PC-3 (cell line): ENCODE results near the gene LINGO3. TPM values are rescaled to one million over a fixed set of nuclear protein-coding genes. Genes with fewer than 3 reads are reported as not detected.

Experiments
- ATAC-seq: fragments of 200-7000 bp; cut with Tn5 transposase; 2 replicates; pipeline ENCODE4 v1.9.1; 2020; ENCODE audit warnings: mild to moderate bottlenecking, moderate library complexity
- BruUV-seq: library from RNA; stranded (reverse); fragments of 400-500 nt; replicated peaks from 2 replicates; lab custom pipeline; 2021; lab: Mats Ljungman, UMichigan
- CTCF ChIA-PET: fragments of 300-600 bp; sonication (Branson Sonifier 250); formaldehyde crosslinking; loops from one replicate; lab custom pipeline; 2022; ENCODE audit warnings: antibody characterized with exemption; lab: Charles Lee
- POLR2A ChIA-PET: fragments of 300-600 bp; sonication (Branson Sonifier 250); formaldehyde crosslinking; loops from one replicate; lab custom pipeline; 2022; ENCODE audit warnings: antibody characterized with exemption; ENCODE audit not compliant: unreplicated experiment; lab: Charles Lee
- DNase-seq: peaks from one replicate; pipeline ENCODE4 v3.0.0-alpha.2; 2015
- H2AFZ ChIP-seq: fragments of 300-600 bp; sonication (generic); 2 replicates; pipeline ENCODE4 v1.6.0; 2016; ENCODE audit warnings: antibody characterized with exemption, low read length
- H3F3A ChIP-seq: fragments of 300-600 bp; sonication (generic); one replicate; pipeline ENCODE4 v1.6.0; 2017; ENCODE audit warnings: antibody characterized with exemption, low read length, control low read depth, mild to moderate bottlenecking; ENCODE audit not compliant: unreplicated experiment
- H3K27ac ChIP-seq: fragments of 300-600 bp; sonication (generic); 2 replicates; pipeline ENCODE4 v1.5.1; 2016; ENCODE audit warnings: mild to moderate bottlenecking, low read length
- H3K27me3 ChIP-seq: fragments of 300-600 bp; sonication (generic); 2 replicates; pipeline ENCODE4 v1.6.1; 2016; ENCODE audit warnings: low read length, mixed read lengths
- H3K36me3 ChIP-seq: fragments of 300-600 bp; sonication (generic); 2 replicates; pipeline ENCODE4 v1.6.1; 2016; ENCODE audit warnings: low read depth, mixed run types, low read length, mixed read lengths
- H3K4me1 ChIP-seq: fragments of 300-600 bp; sonication (generic); 2 replicates; pipeline ENCODE4 v1.5.1; 2016; ENCODE audit warnings: low read length; ENCODE audit not compliant: insufficient read depth
- H3K4me2 ChIP-seq: fragments of 300-600 bp; sonication (generic); 2 replicates; pipeline ENCODE4 v1.6.0; 2016; ENCODE audit warnings: low read length
- H3K4me3 ChIP-seq: fragments of 300-600 bp; sonication (generic); 2 replicates; pipeline ENCODE4 v1.5.1; 2016; ENCODE audit warnings: mild to moderate bottlenecking, low read length, mixed read lengths
- H3K79me2 ChIP-seq: fragments of 300-600 bp; sonication (generic); 2 replicates; pipeline ENCODE4 v1.6.1; 2017; ENCODE audit warnings: low read length, mixed read lengths
- H3K9ac ChIP-seq: fragments of 300-600 bp; sonication (generic); 2 replicates; pipeline ENCODE4 v1.6.0; 2016; ENCODE audit warnings: mild to moderate bottlenecking, low read length
- H3K9me2 ChIP-seq: fragments of 300-600 bp; sonication (generic); replicated peaks from 2 replicates; pipeline ENCODE4 v1.6.1; 2016; ENCODE audit warnings: mixed run types, low read length, mixed read lengths
- H3K9me3 ChIP-seq: fragments of 300-600 bp; sonication (generic); 2 replicates; pipeline ENCODE4 v1.6.1; 2016; ENCODE audit warnings: low read length, mixed read lengths
- H4K20me1 ChIP-seq: fragments of 300-600 bp; sonication (generic); 2 replicates; pipeline ENCODE4 v1.6.1; 2016; ENCODE audit warnings: low read length, mixed read lengths
- CTCF ChIP-seq: fragments of 300-600 bp; sonication (generic); conservative IDR thresholded peaks from 2 replicates; pipeline ENCODE4 v1.5.1; 2017; ENCODE audit warnings: antibody characterized with exemption, low read depth, mild to moderate bottlenecking, low read length
- EZH2 ChIP-seq: fragments of 300-600 bp; sonication (generic); IDR thresholded peaks from one replicate; pipeline ENCODE4 v1.6.1; 2017; ENCODE audit warnings: antibody characterized with exemption, mild to moderate bottlenecking, low read length; ENCODE audit not compliant: unreplicated experiment
- EZH2phosphoT487 ChIP-seq: fragments of 300-600 bp; sonication (generic); IDR thresholded peaks from 2 replicates; pipeline ENCODE4 v1.6.1; 2018; ENCODE audit warnings: mild to moderate bottlenecking, antibody characterized with exemption, low read length, borderline replicate concordance
- intact Hi-C: fragments of 100-400 bp; cut with micrococcal nuclease; formaldehyde crosslinking; loops from 2 replicates; pipeline ENCODE4 v1.9.0; 2023
- total RNA-seq: library from RNA; depleted of rRNA; stranded (reverse); fragments of >200 nt; gene quantifications from 2 replicates; pipeline ENCODE4 v1.2.3, GENCODE V29; 2014

Gene LINGO3
- total RNA-seq, 1 experiment from 2014 or later = not detected

GRCh38 chr19:2294687-2295335 is 13.1 kb downstream of the LINGO3 start:
- BruUV-seq = no TSS peak
- Histone ChIP-seq H3K36me3 (no peaks in the 10 kb centered on the region), H3K27ac (no peak overlapping the region), H3K4me3 (no peak overlapping the region), H3K4me1 (no peaks in the 10 kb centered on the region), H3K4me2 (no peak overlapping the region), H3K79me2 (no peaks in the 10 kb centered on the region), H3K9me3 (no peaks in the 10 kb centered on the region), H4K20me1 (no peaks in the 10 kb centered on the region), H3F3A (no peaks in the 10 kb centered on the region), H3K9ac (no peak overlapping the region), H2AFZ (no peak overlapping the region), H3K9me2 (no peaks in the 10 kb centered on the region), H3K27me3 (peaks cover 15% of the 10 kb centered on the region)
- ATAC-seq = no peak
- ChIA-PET POLR2A (no interaction called here), CTCF (no interaction called here)
- intact Hi-C loops = no loop called here
- DNase-seq = no peak
- TF ChIP-seq EZH2phosphoT487 (no peak), EZH2 (no peak), CTCF (no peak)

- Histone ChIP-seq H3K9ac (no peak overlapping the region), H4K20me1 (no peaks in the 10 kb centered on the region), H3F3A (no peaks in the 10 kb centered on the region), H3K79me2 (no peaks in the 10 kb centered on the region), H3K9me2 (no peaks in the 10 kb centered on the region), H2AFZ (no peak overlapping the region), H3K36me3 (no peaks in the 10 kb centered on the region), H3K27ac (no peak overlapping the region), H3K4me3 (no peak overlapping the region), H3K4me1 (no peaks in the 10 kb centered on the region), H3K27me3 (peaks cover 21% of the 10 kb centered on the region), H3K4me2 (peak overlapping the region; percentile 74), H3K9me3 (no peaks in the 10 kb centered on the region)
- no TSS peak for BruUV-seq
- ATAC-seq (peak; percentile 21), DNase-seq (no peak)
- no peak for TF ChIP-seq CTCF
- no peak for TF ChIP-seq EZH2
- TF ChIP-seq EZH2phosphoT487 = no peak
- CTCF ChIA-PET = no interaction called here
- intact Hi-C loops = no loop called here
- POLR2A ChIA-PET = no interaction called here
Observed at GRCh38 chr19:2291185-2291751, 16.7 kb downstream of the LINGO3 start.
